Measurements from ENCODE around the gene RCCD1.
A peak's percentile ranks its signal among the peaks of the same experiment; 100 is the strongest.

Gene RCCD1

GRCh38 chr15:90949979-90950675, 4.6 kb upstream of the RCCD1 start:
- Histone ChIP-seq H3K4me1 (ENCODE audit: control insufficient read depth, insufficient read depth, low read length) (no peaks in the 10 kb centered on the region), H3K9ac (ENCODE audit: low read depth, low read length) (no peak overlapping the region), H3K4me3 (ENCODE audit: low read depth, low read length) (no peak overlapping the region), H3K27me3 (ENCODE audit: control insufficient read depth, insufficient read depth, low read length) (no peaks in the 10 kb centered on the region), H3K36me3 (ENCODE audit: control insufficient read depth, insufficient read depth, low read length) (peaks cover 58% of the 10 kb centered on the region), H3K9me3 (ENCODE audit: control insufficient read depth, insufficient read depth, low read length) (no peaks in the 10 kb centered on the region)

- H3K4me1 ChIP-seq (ENCODE audit: control insufficient read depth, insufficient read depth, low read length), result no peaks in the 10 kb centered on the region
- no peaks in the 10 kb centered on the region for H3K27me3 ChIP-seq (ENCODE audit: control insufficient read depth, insufficient read depth, low read length)
- no peaks in the 10 kb centered on the region for H3K9me3 ChIP-seq (ENCODE audit: control insufficient read depth, insufficient read depth, low read length)
- no peak overlapping the region for H3K9ac ChIP-seq (ENCODE audit: low read depth, low read length)
- peaks cover 58% of the 10 kb centered on the region for H3K36me3 ChIP-seq (ENCODE audit: control insufficient read depth, insufficient read depth, low read length)
- no peak overlapping the region for H3K4me3 ChIP-seq (ENCODE audit: low read depth, low read length)
Observed at GRCh38 chr15:90950676-90951075, 4.0 kb upstream of the RCCD1 start.

DNA sequence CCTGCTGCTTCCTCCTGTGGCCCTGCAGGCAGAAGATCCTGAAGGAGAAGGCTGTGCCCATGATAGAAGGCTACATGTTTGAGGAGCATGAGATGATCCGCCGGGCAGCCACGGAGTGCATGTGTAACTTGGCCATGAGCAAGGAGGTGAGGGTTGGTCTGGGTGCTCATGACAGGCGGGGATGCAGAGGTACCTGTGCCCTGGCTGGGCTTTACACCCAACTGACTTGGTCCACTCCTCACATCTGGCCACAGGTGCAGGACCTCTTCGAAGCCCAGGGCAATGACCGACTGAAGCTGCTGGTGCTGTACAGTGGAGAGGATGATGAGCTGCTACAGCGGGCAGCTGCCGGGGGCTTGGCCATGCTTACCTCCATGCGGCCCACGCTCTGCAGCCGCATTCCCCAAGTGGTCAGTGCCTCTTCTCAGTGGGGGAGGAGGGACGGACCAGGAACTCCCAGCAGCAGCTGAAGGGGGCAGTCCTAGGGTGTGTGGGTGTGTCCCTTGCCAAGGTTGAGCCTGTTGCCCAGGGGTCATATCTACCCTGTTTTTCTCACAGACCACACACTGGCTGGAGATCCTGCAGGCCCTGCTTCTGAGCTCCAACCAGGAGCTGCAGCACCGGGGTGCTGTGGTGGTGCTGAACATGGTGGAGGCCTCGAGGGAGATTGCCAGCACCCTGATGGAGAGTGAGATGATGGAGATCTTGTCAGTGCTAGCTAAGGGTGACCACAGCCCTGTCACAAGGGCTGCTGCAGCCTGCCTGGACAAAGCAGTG, 1.6 kb upstream of the RCCD1 start:
- Histone ChIP-seq H3K9me3 (ENCODE audit: control insufficient read depth, insufficient read depth, low read length) (no peaks in the 10 kb centered on the region), H3K36me3 (ENCODE audit: control insufficient read depth, insufficient read depth, low read length) (peaks cover 41% of the 10 kb centered on the region), H3K27me3 (ENCODE audit: control insufficient read depth, insufficient read depth, low read length) (no peaks in the 10 kb centered on the region), H3K9ac (ENCODE audit: low read depth, low read length) (no peak overlapping the region), H3K4me3 (ENCODE audit: low read depth, low read length) (no peak overlapping the region), H3K4me1 (ENCODE audit: control insufficient read depth, insufficient read depth, low read length) (no peaks in the 10 kb centered on the region)

DNA sequence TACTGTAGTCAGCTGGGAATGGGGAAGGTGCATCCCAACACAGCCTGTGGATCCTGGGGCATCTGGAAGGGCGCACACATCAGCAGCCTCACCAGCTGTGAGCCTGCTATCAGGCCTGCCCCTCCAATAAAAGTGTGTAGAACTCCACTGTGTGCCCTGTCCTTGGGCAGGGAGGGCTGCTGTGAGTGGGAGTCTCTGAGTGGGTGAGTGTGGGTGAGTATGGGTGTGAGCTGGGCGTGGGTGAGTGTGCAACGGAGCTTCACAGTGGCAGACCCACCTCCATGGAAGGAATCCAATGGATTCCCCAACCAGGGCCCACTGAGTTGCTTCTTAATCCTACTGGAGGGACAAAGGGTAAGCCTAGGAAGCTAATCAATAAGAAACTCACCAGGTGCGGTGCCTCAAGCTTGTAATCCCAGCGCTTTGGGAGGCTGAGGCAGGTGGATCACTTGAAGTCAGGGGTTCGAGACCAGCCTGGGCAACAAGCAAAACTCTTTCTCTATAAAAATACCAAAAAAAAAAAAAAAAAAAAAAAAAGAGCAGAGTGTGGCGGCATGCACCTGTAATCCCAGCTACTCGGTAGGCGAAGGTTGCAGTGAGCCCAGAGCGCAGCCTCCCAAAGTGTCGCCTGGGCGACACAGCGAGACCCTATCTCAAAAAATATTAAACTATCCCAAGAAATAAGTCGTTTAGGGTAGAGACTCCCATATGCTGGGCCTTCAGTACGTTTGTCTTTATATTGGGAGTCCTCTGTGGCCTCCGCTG, 555 bp upstream of the RCCD1 start:
- Histone ChIP-seq H3K4me1 (ENCODE audit: control insufficient read depth, insufficient read depth, low read length) (no peaks in the 10 kb centered on the region), H3K27me3 (ENCODE audit: control insufficient read depth, insufficient read depth, low read length) (no peaks in the 10 kb centered on the region), H3K4me3 (ENCODE audit: low read depth, low read length) (no peak overlapping the region), H3K36me3 (ENCODE audit: control insufficient read depth, insufficient read depth, low read length) (peaks cover 34% of the 10 kb centered on the region), H3K9ac (ENCODE audit: low read depth, low read length) (no peak overlapping the region), H3K9me3 (ENCODE audit: control insufficient read depth, insufficient read depth, low read length) (no peaks in the 10 kb centered on the region)

GRCh38 chr15:90955624-90956273, 1.1 kb downstream of the RCCD1 start:
- no peaks in the 10 kb centered on the region for H3K4me1 ChIP-seq (ENCODE audit: control insufficient read depth, insufficient read depth, low read length)
- H3K36me3 ChIP-seq (ENCODE audit: control insufficient read depth, insufficient read depth, low read length), result peaks cover 24% of the 10 kb centered on the region
- no peaks in the 10 kb centered on the region for H3K9me3 ChIP-seq (ENCODE audit: control insufficient read depth, insufficient read depth, low read length)
- H3K27me3 ChIP-seq (ENCODE audit: control insufficient read depth, insufficient read depth, low read length), result no peaks in the 10 kb centered on the region
- peak overlapping the region; percentile 82 for H3K4me3 ChIP-seq (ENCODE audit: low read depth, low read length)
- no peak overlapping the region for H3K9ac ChIP-seq (ENCODE audit: low read depth, low read length)

- no peaks in the 10 kb centered on the region for H3K4me1 ChIP-seq (ENCODE audit: control insufficient read depth, insufficient read depth, low read length)
- H3K36me3 ChIP-seq (ENCODE audit: control insufficient read depth, insufficient read depth, low read length), result peaks cover 27% of the 10 kb centered on the region
- H3K9ac ChIP-seq (ENCODE audit: low read depth, low read length), result peak overlapping the region; percentile 70
- H3K9me3 ChIP-seq (ENCODE audit: control insufficient read depth, insufficient read depth, low read length), result no peaks in the 10 kb centered on the region
- H3K27me3 ChIP-seq (ENCODE audit: control insufficient read depth, insufficient read depth, low read length), result no peaks in the 10 kb centered on the region
- H3K4me3 ChIP-seq (ENCODE audit: low read depth, low read length), result peak overlapping the region; percentile 82
Observed at GRCh38 chr15:90956274-90957030, 1.8 kb downstream of the RCCD1 start.

DNA sequence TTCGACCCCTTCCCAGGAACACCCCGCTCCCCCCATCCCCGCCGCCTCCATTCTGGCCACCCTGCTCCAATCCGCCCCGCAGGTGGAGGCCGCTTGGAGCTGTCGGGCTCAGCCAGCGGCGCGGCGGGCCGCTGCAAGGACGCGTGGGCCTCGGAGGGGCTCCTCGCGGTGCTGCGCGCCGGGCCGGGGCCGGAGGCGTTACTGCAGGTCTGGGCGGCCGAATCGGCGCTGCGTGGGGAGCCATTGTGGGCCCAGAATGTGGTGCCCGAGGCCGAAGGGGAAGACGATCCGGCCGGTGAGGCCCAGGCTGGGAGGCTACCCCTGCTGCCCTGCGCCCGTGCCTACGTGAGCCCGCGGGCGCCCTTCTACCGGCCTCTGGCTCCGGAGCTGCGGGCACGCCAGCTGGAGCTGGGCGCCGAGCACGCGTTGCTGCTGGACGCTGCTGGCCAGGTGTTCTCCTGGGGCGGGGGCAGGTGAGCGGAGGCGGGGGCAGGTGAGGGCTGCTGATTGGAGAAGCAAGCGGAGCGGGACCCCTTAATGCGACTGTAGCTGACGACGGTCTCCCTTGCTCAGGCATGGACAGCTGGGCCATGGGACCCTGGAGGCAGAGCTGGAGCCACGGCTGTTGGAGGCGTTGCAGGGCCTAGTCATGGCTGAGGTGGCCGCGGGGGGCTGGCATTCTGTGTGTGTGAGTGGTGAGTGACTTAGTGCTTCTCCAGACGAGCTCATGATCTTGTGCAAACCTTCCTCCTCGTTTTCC, 2.5 kb downstream of the RCCD1 start:
- Histone ChIP-seq H3K27me3 (ENCODE audit: control insufficient read depth, insufficient read depth, low read length) (no peaks in the 10 kb centered on the region), H3K9ac (ENCODE audit: low read depth, low read length) (peak overlapping the region; percentile 70), H3K9me3 (ENCODE audit: control insufficient read depth, insufficient read depth, low read length) (no peaks in the 10 kb centered on the region), H3K36me3 (ENCODE audit: control insufficient read depth, insufficient read depth, low read length) (peaks cover 24% of the 10 kb centered on the region), H3K4me1 (ENCODE audit: control insufficient read depth, insufficient read depth, low read length) (no peaks in the 10 kb centered on the region), H3K4me3 (ENCODE audit: low read depth, low read length) (peak overlapping the region; percentile 82)

DNA sequence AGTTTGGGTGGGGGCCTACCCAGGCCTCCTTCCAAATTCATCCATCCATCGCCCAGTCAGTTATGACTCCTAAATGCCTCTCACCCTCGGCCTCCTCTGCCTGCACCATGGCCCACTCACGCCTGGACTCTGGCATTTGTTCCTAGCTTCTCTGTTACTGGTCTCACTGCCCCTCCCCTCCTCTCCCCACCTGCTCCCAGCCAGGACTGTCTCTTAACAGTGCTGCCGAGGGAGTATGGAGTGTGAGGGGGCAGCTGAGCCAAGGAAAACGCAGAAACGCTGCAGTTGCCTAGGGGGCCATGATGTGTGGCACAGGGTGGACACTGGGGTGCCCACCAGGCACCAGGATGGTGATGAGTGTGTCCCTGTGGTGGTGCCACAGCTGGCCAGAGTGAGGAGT, 3.1 kb downstream of the RCCD1 start:
- Histone ChIP-seq H3K9ac (ENCODE audit: low read depth, low read length) (no peak overlapping the region), H3K27me3 (ENCODE audit: control insufficient read depth, insufficient read depth, low read length) (no peaks in the 10 kb centered on the region), H3K4me3 (ENCODE audit: low read depth, low read length) (peak overlapping the region; percentile 82), H3K36me3 (ENCODE audit: control insufficient read depth, insufficient read depth, low read length) (peaks cover 24% of the 10 kb centered on the region), H3K4me1 (ENCODE audit: control insufficient read depth, insufficient read depth, low read length) (no peaks in the 10 kb centered on the region), H3K9me3 (ENCODE audit: control insufficient read depth, insufficient read depth, low read length) (no peaks in the 10 kb centered on the region)

DNA sequence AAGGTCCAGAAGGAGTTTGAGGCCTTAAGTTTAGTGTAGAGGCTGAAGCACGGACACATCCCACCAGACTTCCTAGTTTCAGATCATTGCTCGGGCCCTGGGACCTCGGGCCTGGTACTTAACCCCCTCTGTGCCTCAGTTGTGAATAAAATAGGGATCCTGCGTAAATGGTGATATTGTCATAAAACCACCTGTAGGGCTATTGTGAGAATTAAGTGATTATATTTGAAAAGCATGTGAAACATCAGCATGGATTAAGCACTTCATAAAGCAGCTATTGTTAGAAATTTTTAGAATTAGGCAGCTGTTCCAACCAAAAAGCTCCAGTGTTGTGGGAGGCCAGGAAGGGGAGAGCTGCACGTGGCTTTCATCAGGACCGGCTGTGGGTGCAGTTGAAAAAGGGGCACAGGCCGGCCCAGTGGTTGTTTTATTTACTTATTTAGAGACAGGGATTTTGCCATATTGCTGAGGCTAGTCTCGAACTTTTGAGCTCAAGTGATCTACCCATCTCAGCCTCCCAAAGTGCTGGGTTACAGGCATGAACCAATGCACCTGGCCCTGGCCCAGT, 4.4 kb downstream of the RCCD1 start:
- no peaks in the 10 kb centered on the region for H3K9me3 ChIP-seq (ENCODE audit: control insufficient read depth, insufficient read depth, low read length)
- H3K36me3 ChIP-seq (ENCODE audit: control insufficient read depth, insufficient read depth, low read length), result peaks cover 15% of the 10 kb centered on the region
- no peak overlapping the region for H3K9ac ChIP-seq (ENCODE audit: low read depth, low read length)
- no peaks in the 10 kb centered on the region for H3K4me1 ChIP-seq (ENCODE audit: control insufficient read depth, insufficient read depth, low read length)
- no peak overlapping the region for H3K4me3 ChIP-seq (ENCODE audit: low read depth, low read length)
- no peaks in the 10 kb centered on the region for H3K27me3 ChIP-seq (ENCODE audit: control insufficient read depth, insufficient read depth, low read length)

DNA sequence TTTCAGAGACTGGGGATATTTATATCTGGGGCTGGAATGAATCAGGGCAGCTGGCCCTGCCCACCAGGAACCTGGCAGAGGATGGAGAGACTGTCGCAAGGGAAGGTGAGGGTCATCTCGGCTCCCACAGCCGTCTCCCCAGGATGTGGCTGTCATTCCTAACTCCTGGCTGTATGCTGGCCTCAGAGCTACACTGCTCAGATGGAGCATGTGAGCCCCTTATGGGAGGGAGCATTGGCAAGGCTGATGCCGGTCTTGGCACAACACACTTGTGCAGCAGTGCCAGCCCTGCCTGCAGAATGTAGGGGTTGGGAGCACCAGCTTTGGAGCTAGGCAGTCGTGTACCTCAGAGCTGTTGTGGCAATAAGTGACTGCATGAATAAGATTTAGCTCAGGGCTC, 5.2 kb downstream of the RCCD1 start:
- Histone ChIP-seq H3K9me3 (ENCODE audit: control insufficient read depth, insufficient read depth, low read length) (no peaks in the 10 kb centered on the region), H3K36me3 (ENCODE audit: control insufficient read depth, insufficient read depth, low read length) (peaks cover 16% of the 10 kb centered on the region), H3K9ac (ENCODE audit: low read depth, low read length) (no peak overlapping the region), H3K4me3 (ENCODE audit: low read depth, low read length) (no peak overlapping the region), H3K4me1 (ENCODE audit: control insufficient read depth, insufficient read depth, low read length) (no peaks in the 10 kb centered on the region), H3K27me3 (ENCODE audit: control insufficient read depth, insufficient read depth, low read length) (no peaks in the 10 kb centered on the region)

Measured in iPS-15b (cell line).